Coronary artery (tissue), 2 donors: ENCODE data around the gene TMC4.
"Not testable (repeated sequence)": the region's sequence is repeated elsewhere in the genome, so short reads cannot be mapped to it uniquely, and the experiment has no call there.

ENCODE experiments used
- DNase-seq: peaks from one replicate; pipeline ENCODE4 v3.0.0-alpha.2; 2017; ENCODE audit warnings: low spot score
- H3K27ac ChIP-seq, 2 donors: fragments of 200-600 bp; sonication (generic); one replicate each; pipeline ENCODE4 v1.5.1; 2016 to 2019
- H3K4me3 ChIP-seq: fragments of 200-600 bp; sonication (generic); 2 replicates; pipeline ENCODE4 v1.5.1; 2016; ENCODE audit warnings: mild to moderate bottlenecking, moderate library complexity
- TF ChIP-seq, protein P1 (sequence below): fragments of 200-600 bp; sonication (generic); IDR thresholded peaks from one replicate; pipeline ENCODE4 v1.5.1; 2019; ENCODE audit warnings: antibody characterized with exemption

Gene TMC4

DNA sequence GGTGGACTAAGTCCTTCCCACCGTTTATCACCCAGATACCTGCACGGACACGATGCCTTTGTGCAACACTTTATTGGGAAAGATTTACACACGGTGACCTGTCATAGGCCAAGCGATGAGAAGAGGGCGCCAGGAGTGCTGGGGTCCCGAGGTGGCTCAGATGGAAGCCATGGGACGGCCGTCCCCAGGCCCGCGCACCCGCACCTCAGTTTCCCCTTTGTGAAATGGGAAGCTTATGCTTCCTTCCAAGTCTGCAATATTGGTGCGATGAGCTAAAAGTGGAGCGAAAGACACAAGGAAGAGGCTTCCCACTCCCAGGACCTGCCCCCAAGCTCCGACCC, 369 bp upstream of the TMC4 start:
- TF ChIP-seq, protein P1, sequence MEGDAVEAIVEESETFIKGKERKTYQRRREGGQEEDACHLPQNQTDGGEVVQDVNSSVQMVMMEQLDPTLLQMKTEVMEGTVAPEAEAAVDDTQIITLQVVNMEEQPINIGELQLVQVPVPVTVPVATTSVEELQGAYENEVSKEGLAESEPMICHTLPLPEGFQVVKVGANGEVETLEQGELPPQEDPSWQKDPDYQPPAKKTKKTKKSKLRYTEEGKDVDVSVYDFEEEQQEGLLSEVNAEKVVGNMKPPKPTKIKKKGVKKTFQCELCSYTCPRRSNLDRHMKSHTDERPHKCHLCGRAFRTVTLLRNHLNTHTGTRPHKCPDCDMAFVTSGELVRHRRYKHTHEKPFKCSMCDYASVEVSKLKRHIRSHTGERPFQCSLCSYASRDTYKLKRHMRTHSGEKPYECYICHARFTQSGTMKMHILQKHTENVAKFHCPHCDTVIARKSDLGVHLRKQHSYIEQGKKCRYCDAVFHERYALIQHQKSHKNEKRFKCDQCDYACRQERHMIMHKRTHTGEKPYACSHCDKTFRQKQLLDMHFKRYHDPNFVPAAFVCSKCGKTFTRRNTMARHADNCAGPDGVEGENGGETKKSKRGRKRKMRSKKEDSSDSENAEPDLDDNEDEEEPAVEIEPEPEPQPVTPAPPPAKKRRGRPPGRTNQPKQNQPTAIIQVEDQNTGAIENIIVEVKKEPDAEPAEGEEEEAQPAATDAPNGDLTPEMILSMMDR = no peak
- DNase-seq = no peak
- H3K27ac ChIP-seq = no peak overlapping the region
- no peak overlapping the region for H3K4me3 ChIP-seq

DNA sequence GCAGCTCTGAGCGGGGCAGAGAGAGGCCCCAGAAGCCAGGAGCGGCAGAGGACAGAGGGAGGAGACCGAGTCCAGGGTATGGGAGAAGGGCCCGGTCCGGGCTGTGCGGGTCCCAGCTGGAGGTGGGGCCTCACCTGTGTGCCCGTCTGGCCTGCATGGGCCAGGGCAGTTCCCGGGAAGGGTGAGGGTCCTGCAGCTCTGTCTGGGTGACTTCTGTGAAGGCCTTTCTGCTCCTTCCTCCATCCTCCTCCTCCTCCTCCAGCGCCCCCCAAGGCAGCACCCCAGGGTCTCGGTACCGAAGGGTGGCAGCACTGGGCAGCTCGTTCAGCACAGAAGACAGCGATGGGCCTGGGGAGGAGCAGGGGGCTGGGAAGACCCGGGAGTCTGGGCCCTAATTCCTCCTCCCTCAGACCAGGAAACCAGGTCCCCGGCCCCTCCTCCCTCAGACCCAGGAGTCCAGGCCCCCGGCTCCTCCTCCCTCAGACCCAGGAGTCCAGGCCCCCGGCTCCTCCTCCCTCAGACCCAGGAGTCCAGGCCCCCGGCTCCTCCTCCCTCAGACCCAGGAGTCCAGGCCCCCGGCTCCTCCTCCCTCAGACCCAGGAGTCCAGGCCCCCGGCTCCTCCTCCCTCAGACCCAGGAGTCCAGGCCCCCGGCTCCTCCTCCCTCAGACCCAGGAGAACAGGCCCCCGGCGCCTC, 1.1 kb downstream of the TMC4 start:
- not testable (repeated sequence) for H3K4me3 ChIP-seq, H3K27ac ChIP-seq, DNase-seq

DNA sequence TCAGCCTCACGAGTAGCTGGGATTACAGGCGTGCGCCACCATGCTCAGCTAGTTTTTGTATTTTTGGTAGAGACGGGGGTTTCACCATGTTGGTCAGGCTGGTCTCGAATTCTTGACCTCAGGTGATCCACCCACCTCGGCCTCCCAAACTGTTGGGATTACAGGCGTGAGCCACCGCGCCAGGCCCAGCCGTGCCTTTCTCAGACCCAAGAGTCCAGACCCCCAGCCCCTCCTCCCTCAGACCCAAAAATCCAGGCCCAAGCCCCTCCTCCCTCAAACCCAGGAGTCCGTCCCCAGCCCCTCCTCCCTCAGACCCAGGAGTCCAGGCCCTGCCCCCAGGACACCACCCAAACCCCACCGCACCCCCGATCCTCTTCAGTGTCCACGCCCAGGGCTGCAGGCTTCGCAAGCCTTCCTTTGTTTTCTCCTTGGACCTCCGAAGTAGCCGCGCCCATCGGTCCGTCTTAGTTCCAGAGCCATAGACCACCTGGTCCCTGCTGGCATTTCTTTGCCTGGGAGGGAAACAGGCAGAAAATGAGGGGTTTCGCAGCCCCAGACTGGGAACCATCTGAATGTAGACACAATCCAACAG, 3.7 kb downstream of the TMC4 start:
- no peak for DNase-seq
- H3K27ac ChIP-seq = no peak overlapping the region
- TF ChIP-seq, protein P1 = no peak
- no peak overlapping the region for H3K4me3 ChIP-seq

DNA sequence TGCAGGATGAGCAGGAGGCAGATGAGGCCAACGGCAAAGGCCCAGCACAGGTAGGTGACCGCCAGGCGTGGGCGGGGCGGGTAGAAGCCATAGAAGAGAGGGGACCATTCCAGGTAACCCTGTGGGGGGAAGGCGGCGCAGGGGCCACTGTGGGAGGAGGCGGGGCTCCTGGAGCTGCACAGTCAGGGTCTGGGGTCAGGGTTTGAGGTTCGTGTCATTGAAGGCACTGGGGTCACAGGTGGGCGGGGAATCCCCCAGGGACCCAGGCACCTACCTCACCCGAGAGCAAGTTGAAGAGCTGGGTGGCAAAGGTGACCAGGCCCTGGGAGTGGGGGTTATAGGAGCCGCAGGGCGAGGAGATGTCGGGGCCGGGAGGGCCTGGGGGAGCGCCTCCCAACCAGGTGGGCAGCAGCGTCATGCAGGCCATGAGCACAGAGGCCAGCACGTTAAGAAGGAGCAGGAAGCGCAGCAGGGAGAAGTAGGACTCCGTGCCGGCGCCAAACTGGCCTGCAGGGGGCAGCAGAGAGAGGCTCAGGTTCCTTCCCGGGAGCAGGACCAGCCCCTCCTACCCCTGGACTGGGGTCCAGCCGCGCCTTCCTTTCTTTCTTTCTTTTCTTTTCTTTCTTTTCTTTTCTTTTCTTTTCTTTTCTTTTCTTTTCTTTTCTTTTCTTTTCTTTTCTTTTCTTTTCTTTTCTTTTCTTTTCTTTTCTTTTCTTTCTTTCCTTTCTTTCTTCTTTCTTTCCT, 4.6 kb downstream of the TMC4 start:
- H3K4me3 ChIP-seq = no peak overlapping the region
- TF ChIP-seq, protein P1 = peak; percentile 77
- DNase-seq = peak; percentile 88
- no peak overlapping the region for H3K27ac ChIP-seq

DNA sequence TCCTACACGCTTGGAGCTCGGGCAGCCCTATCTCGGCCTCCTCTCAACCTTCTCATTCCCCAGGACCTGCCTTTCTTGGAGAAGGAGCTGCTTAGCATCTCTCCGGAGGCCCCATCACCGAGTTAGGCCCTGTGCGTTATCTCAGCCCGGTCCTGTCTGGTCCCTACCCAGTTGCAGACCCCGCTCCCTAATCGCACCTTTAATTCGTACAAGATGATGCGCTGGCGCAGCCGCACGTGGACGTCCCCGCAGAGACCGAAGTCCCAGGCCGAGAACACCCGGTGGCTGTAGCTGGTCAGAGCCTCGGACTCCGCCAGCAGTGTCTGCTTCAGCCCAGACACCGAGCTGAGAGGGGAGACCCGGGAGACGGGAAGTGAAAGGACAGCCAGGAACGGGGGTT, 7.7 kb downstream of the TMC4 start:
- TF ChIP-seq, protein P1 = no peak
- Histone ChIP-seq H3K27ac (no peak overlapping the region), H3K4me3 (no peak overlapping the region)
- DNase-seq = no peak

DNA sequence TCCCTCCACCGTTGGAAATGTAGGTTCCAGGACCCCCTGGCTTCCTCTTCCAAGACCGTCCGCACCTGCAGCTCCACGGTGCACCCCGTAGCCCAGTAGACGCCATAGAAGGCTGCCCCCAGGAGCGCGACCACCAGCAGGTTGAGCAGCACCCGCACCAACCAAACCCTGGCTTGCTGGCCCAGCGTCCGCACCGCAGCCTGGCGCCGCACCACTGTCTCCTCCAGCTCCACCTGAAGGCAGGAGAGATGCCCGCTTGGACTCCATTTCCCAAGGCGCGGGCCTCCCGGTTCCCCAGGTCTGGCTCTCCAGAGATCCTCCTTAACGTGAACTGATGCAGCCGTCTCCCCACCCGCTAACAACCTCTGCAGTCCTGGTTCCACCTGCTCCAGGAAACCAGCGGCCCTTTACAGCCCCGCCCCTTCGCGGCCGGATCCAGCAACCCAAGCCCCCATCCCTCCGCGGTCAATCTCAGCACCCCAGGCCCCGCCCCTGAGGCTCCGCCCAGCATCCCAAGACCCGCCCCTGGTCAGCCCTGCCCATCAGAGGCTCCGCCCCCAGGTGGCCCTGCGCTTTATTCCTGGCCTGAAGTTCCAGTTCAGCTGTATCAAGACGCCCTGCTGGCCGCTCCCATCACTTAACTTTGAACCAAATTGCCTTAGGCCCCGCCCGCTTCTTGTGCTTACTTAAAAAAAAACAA, 8.4 kb downstream of the TMC4 start:
- no peak for DNase-seq
- Histone ChIP-seq H3K27ac (no peak overlapping the region), H3K4me3 (peak overlapping the region; percentile 51)
- TF ChIP-seq, protein P1 = no peak

DNA sequence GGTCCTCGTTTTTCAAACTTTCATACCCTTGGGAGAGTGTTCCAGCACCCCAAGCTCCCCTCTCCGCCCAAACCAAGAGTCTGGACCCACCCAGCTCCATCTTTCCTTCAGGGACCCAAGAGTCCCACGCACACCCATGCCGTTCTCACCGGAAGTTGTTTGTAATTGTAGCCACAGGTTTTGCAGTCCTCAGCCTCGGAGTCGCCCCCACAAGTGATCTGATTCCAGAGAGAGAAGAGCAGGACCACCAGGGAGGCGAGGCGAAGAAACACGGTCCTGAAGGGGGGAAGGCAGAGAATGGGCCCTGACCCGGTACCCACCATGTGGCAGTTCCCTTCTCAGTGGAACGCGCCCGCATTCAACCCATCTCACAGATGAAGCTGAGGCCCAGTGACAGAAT, 10.1 kb downstream of the TMC4 start:
- Histone ChIP-seq H3K27ac (no peak overlapping the region), H3K4me3 (peak overlapping the region; percentile 57)
- DNase-seq = no peak

More for the DNA sequence above, 10.1 kb downstream of the TMC4 start:
- TF ChIP-seq, protein P1 = no peak
